IMR-90 (cell line): ENCODE results near the gene LRRC15. TPM values are rescaled to one million over a fixed set of nuclear protein-coding genes. Genes with fewer than 3 reads are reported as not detected.
A peak's percentile ranks its signal among the peaks of the same experiment; 100 is the strongest.

ENCODE experiments used
- ATAC-seq: fragments of 200-7000 bp; cut with Tn5 transposase; 2 replicates; pipeline ENCODE4 v1.9.1; 2020; ENCODE audit warnings: low read depth, mild to moderate bottlenecking, moderate library complexity
- BruUV-seq: library from RNA; stranded (reverse); fragments of 400-500 nt; replicated peaks from 2 replicates; lab custom pipeline; 2021; lab: Mats Ljungman, UMichigan
- CTCF ChIA-PET: fragments of 300-600 bp; formaldehyde crosslinking; extraction: SDS; loops from one replicate; lab custom pipeline; 2021; ENCODE audit warnings: antibody characterized with exemption; lab: Yijun Ruan, JAX
- POLR2A ChIA-PET: fragments of 300-600 bp; sonication (Branson Sonifier 250); formaldehyde crosslinking; loops from one replicate; lab custom pipeline; 2022; ENCODE audit warnings: antibody characterized with exemption; ENCODE audit not compliant: unreplicated experiment; lab: Charles Lee
- DNase-seq: peaks from one replicate; pipeline ENCODE4 v3.0.0; 2013
- H2AFZ ChIP-seq: replicated peaks from 2 replicates; pipeline ENCODE3; 2013; ENCODE audit warnings: low read length, mild to moderate bottlenecking; ENCODE audit not compliant: poor library complexity
- H2AK5ac ChIP-seq: 2 replicates; pipeline ENCODE4 v1.6.1; 2013; ENCODE audit warnings: low read depth, low read length, inconsistent platforms
- H2AK9ac ChIP-seq: replicated peaks from 2 replicates; pipeline ENCODE3; 2013; ENCODE audit warnings: mild to moderate bottlenecking, low read depth, low read length, moderate library complexity; ENCODE audit not compliant: poor library complexity
- H2BK120ac ChIP-seq: 2 replicates; pipeline ENCODE4 v1.6.1; 2013; ENCODE audit warnings: low read depth, low read length, inconsistent platforms
- H2BK15ac ChIP-seq: 3 replicates; pipeline ENCODE4 v1.6.1; 2013; ENCODE audit warnings: low read depth, low read length, inconsistent platforms
- H2BK20ac ChIP-seq: 2 replicates; pipeline ENCODE4 v1.6.1; 2013; ENCODE audit warnings: low read depth, mild to moderate bottlenecking, inconsistent platforms, low read length, moderate library complexity
- H2BK5ac ChIP-seq: 2 replicates; pipeline ENCODE4 v1.6.1; 2013; ENCODE audit warnings: mild to moderate bottlenecking, low read depth, low read length, inconsistent platforms; ENCODE audit not compliant: poor library complexity, severe bottlenecking
- H3K14ac ChIP-seq: replicated peaks from 2 replicates; pipeline ENCODE4 v1.6.1; 2013; ENCODE audit warnings: low read depth, low read length, inconsistent platforms
- H3K18ac ChIP-seq: 2 replicates; pipeline ENCODE4 v1.6.1; 2013; ENCODE audit warnings: low read depth, low read length, control low read depth
- H3K23ac ChIP-seq: 2 replicates; pipeline ENCODE4 v1.6.1; 2013; ENCODE audit warnings: low read depth, low read length, inconsistent platforms
- H3K27ac ChIP-seq: 2 replicates; pipeline ENCODE4 v1.5.1; 2013; ENCODE audit warnings: mild to moderate bottlenecking, control low read depth, low read length; ENCODE audit not compliant: insufficient read depth
- H3K27me3 ChIP-seq: 2 replicates; pipeline ENCODE4 v1.6.1; 2013; ENCODE audit warnings: low read length; ENCODE audit not compliant: control insufficient read depth, insufficient read depth
- H3K36me3 ChIP-seq: 2 replicates; pipeline ENCODE4 v1.6.1; 2013; ENCODE audit warnings: low read length, mixed read lengths; ENCODE audit not compliant: control insufficient read depth, insufficient read depth
- H3K4ac ChIP-seq: 2 replicates; pipeline ENCODE4 v1.6.1; 2013; ENCODE audit warnings: low read depth, low read length, inconsistent platforms
- H3K4me1 ChIP-seq: 2 replicates; pipeline ENCODE4 v1.6.1; 2013; ENCODE audit warnings: low read length, mixed read lengths; ENCODE audit not compliant: control insufficient read depth, insufficient read depth
- H3K4me2 ChIP-seq: 2 replicates; pipeline ENCODE4 v1.6.1; 2013; ENCODE audit warnings: low read depth, mild to moderate bottlenecking, control low read depth, low read length, moderate library complexity
- H3K4me3 ChIP-seq: 2 replicates; pipeline ENCODE4 v1.5.1; 2013; ENCODE audit warnings: low read depth, mild to moderate bottlenecking, control low read depth, low read length, moderate library complexity; ENCODE audit not compliant: insufficient read depth
- H3K56ac ChIP-seq: 2 replicates; pipeline ENCODE4 v1.6.1; 2013; ENCODE audit warnings: low read length, inconsistent platforms; ENCODE audit not compliant: insufficient read depth; ENCODE audit errors: extremely low read depth
- H3K79me1 ChIP-seq, 2 experiments: 2 replicates each; pipeline ENCODE4 v1.6.1; 2013; ENCODE audit warnings: low read length in 2 of 2, inconsistent platforms in 1 of 2, low read depth in 1 of 2
- H3K9ac ChIP-seq: 2 replicates; pipeline ENCODE4 v1.6.1; 2013; ENCODE audit warnings: low read depth, low read length, control low read depth
- H3K9me1 ChIP-seq: 2 replicates; pipeline ENCODE4 v1.6.1; 2013; ENCODE audit warnings: low read length, inconsistent platforms; ENCODE audit not compliant: insufficient read depth
- H3K9me3 ChIP-seq: 2 replicates; pipeline ENCODE4 v1.6.1; 2013; ENCODE audit warnings: low read length; ENCODE audit not compliant: control insufficient read depth, insufficient read depth
- H4K20me1 ChIP-seq: 2 replicates; pipeline ENCODE4 v1.6.1; 2013; ENCODE audit warnings: low read length, inconsistent platforms; ENCODE audit not compliant: insufficient read depth
- H4K5ac ChIP-seq: 2 replicates; pipeline ENCODE4 v1.6.1; 2013; ENCODE audit warnings: mild to moderate bottlenecking, low read depth, low read length, control low read depth
- H4K8ac ChIP-seq, 2 experiments: 2 replicates each; pipeline ENCODE4 v1.6.1; 2013; ENCODE audit warnings: low read depth in 2 of 2, low read length in 2 of 2, control low read depth in 1 of 2, inconsistent platforms in 1 of 2
- H4K91ac ChIP-seq: 2 replicates; pipeline ENCODE4 v1.6.1; 2013; ENCODE audit warnings: low read depth, low read length, inconsistent platforms; ENCODE audit not compliant: insufficient read depth
- BHLHE40 ChIP-seq: fragments of 150-350 bp; IDR thresholded peaks from 2 replicates; pipeline ENCODE4 v1.6.1; 2016; ENCODE audit warnings: mild to moderate bottlenecking, low read depth, low read length
- CEBPB ChIP-seq: IDR thresholded peaks from 2 replicates; pipeline ENCODE4 v1.6.1; 2012; ENCODE audit warnings: low read depth, low read length, improper control_type of control experiment
- CHD1 ChIP-seq: IDR thresholded peaks from 2 replicates; pipeline ENCODE4 v1.6.1; 2012; ENCODE audit warnings: low read depth, low read length, improper control_type of control experiment
- FOS ChIP-seq: fragments of 150-350 bp; IDR thresholded peaks from 2 replicates; pipeline ENCODE4 v1.6.1; 2016; ENCODE audit warnings: low read depth, low read length
- MAFK ChIP-seq: IDR thresholded peaks from 2 replicates; pipeline ENCODE4 v1.6.1; 2012; ENCODE audit warnings: low read depth, low read length, improper control_type of control experiment
- MAZ ChIP-seq: IDR thresholded peaks from 2 replicates; pipeline ENCODE4 v1.6.1; 2012; ENCODE audit warnings: low read depth, mild to moderate bottlenecking, low read length, improper control_type of control experiment, moderate library complexity, borderline replicate concordance
- MXI1 ChIP-seq: IDR thresholded peaks from 2 replicates; pipeline ENCODE4 v1.6.1; 2012; ENCODE audit warnings: low read depth, mild to moderate bottlenecking, low read length, moderate library complexity, borderline replicate concordance
- NFE2L2 ChIP-seq: fragments of 150-350 bp; IDR thresholded peaks from 2 replicates; pipeline ENCODE4 v1.6.1; 2016; ENCODE audit warnings: low read depth, mild to moderate bottlenecking, low read length
- POLR2A ChIP-seq: IDR thresholded peaks from 2 replicates; pipeline ENCODE4 v1.6.1; 2012; ENCODE audit warnings: mild to moderate bottlenecking, low read depth, low read length
- RAD21 ChIP-seq: IDR thresholded peaks from 2 replicates; pipeline ENCODE4 v1.6.1; 2012; ENCODE audit warnings: low read length, improper control_type of control experiment
- RCOR1 ChIP-seq: IDR thresholded peaks from 2 replicates; pipeline ENCODE4 v1.6.1; 2012; ENCODE audit warnings: mild to moderate bottlenecking, low read length, improper control_type of control experiment; ENCODE audit not compliant: insufficient replicate concordance
- RFX5 ChIP-seq: IDR thresholded peaks from 2 replicates; pipeline ENCODE4 v1.8.0; 2012; ENCODE audit warnings: low read depth, mild to moderate bottlenecking, low read length, moderate library complexity
- SMC3 ChIP-seq: fragments of 150-350 bp; IDR thresholded peaks from 2 replicates; pipeline ENCODE4 v1.6.1; 2016; ENCODE audit warnings: low read depth, mild to moderate bottlenecking, antibody characterized with exemption, low read length, moderate library complexity
- WGBS, 2 experiments: methylation state at CpG; one replicate each; pipeline versions ENCODE4 v1.1.5 to v1.1.7; 2013; ENCODE audit warnings: missing lambda C conversion rate in 2 of 2; ENCODE audit not compliant: insufficient read length in 1 of 2; ENCODE audit errors: extremely low coverage in 2 of 2; 5-methylcytosine and 5-hydroxymethylcytosine counted together
- dilution Hi-C: fragments of 300-500 bp; cut with HindIII; formaldehyde crosslinking; loops from one replicate; pipeline ENCODE4 v1.14.3; 2018; ENCODE audit warnings: low sequenced_read_pairs; ENCODE audit not compliant: unreplicated experiment
- in situ Hi-C: fragments of 300-500 bp; cut with MboI; formaldehyde crosslinking; loops from 3 replicates; pipeline ENCODE4 v1.14.3; 2019; ENCODE audit warnings: low sequenced_read_pairs, inconsistent platforms, mixed read lengths
- intact Hi-C: fragments of 100-400 bp; cut with micrococcal nuclease; formaldehyde crosslinking; loops from 2 replicates; pipeline ENCODE4 v1.10.0; 2022
- polyA plus RNA-seq, 3 experiments: library from polyadenylated mRNA; depleted of rRNA; stranded (reverse); fragments of >200 nt; gene quantifications; 2 replicates each; pipeline ENCODE4 v1.2.3, GENCODE V29; 2012; ENCODE audit warnings: low replicate concordance in 1 of 3
- total RNA-seq: library from RNA; depleted of rRNA; stranded (reverse); fragments of >200 nt; gene quantifications from 2 replicates; pipeline ENCODE4 v1.2.3, GENCODE V29; 2012
- TF ChIP-seq, protein P1 (sequence below): fragments of 150-350 bp; IDR thresholded peaks from 2 replicates; pipeline ENCODE4 v1.6.1; 2017; ENCODE audit warnings: mild to moderate bottlenecking, antibody characterized with exemption, low read length, low read depth
- TF ChIP-seq, protein P2 (sequence below): conservative IDR thresholded peaks from 2 replicates; pipeline ENCODE4 v1.5.1; 2012; ENCODE audit warnings: mild to moderate bottlenecking, low read depth, low read length, improper control_type of control experiment
- TF ChIP-seq, protein P3 (sequence below): fragments of 150-350 bp; IDR thresholded peaks from 2 replicates; pipeline ENCODE4 v1.6.1; 2016; ENCODE audit warnings: low read depth, mild to moderate bottlenecking, low read length, moderate library complexity, borderline replicate concordance

The LRRC15 gene
- total and polyA plus RNA-seq, 2 of the 4 experiments (the other 2 are of a cell fraction), result 2.5 to 9.0 TPM

DNA sequence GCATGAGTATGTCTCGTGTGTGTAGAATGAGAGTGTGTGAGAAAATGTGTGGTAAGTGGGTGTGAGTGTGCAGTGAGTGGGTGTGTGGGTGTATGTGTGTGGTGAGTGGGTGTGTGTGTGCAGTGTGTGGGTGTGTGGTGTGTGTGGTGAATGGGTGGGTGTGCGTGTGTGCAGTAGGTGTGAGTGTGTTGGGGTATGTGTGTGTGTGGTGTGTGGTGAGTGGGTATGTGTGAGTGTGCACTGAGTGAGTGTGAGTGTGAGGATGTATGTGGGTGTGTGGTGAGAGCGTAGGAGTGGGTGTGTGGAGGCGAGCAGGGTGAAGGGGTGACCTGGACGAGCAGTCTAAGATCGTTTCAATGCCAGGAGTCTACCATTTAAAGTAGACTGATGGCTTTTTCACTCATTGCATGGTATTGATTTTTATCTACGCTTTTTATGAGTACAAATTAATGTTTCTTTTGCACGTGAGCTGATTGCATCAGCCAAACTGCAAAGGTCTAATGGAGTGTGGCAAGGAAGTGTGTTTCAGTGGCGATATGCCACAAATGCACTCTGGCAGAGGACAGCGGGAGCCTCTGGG is 16.8 kb downstream of the LRRC15 start:
- no peak overlapping the region for H2AFZ ChIP-seq
- no peak overlapping the region for H3K23ac ChIP-seq
- no peak overlapping the region for H2BK20ac ChIP-seq
- H3K9ac ChIP-seq, result no peak overlapping the region
- H2AK9ac ChIP-seq, result no peak overlapping the region
- no peak for DNase-seq
- no peaks in the 10 kb centered on the region for H3K79me1 ChIP-seq
- H3K14ac ChIP-seq, result no peak overlapping the region; the same call in 1 of the 2 replicates
- H3K4me3 ChIP-seq, result no peak overlapping the region
- BruUV-seq, result no TSS peak
- in situ Hi-C loops, result loop anchor here (5.0 kb wide), 1 partner anchor 40 kb away; no protein-coding TSS in a partner anchor
- no peak overlapping the region for H3K4me2 ChIP-seq
- H4K5ac ChIP-seq, result no peak overlapping the region
- no peaks in the 10 kb centered on the region for H3K9me3 ChIP-seq
- peaks cover 15% of the 10 kb centered on the region for H3K9me1 ChIP-seq
- no peak for ATAC-seq
- no peak overlapping the region; the same call in 2 of the 3 replicates for H2BK15ac ChIP-seq
- dilution Hi-C loops, result no loop called here
- no peak overlapping the region for H3K56ac ChIP-seq
- no peak overlapping the region for H3K27ac ChIP-seq
- H3K27me3 ChIP-seq, result peaks cover 11% of the 10 kb centered on the region; the same call in 1 of the 2 replicates
- H4K8ac ChIP-seq, result 0 out of 4 replicates have a peak overlapping the region, but pooled peaks of 1 of the 2 experiments have one; percentile 19
- peak overlapping the region; percentile 90 for H2BK5ac ChIP-seq
- no peaks in the 10 kb centered on the region for H4K20me1 ChIP-seq
- no peak overlapping the region; the same call in 1 of the 2 replicates for H4K91ac ChIP-seq
- intact Hi-C loops, result no loop called here
- WGBS, 2 experiments, result 88 to 100% methylated on average over 1 to 9 of the region's 10 CpGs
- POLR2A ChIA-PET, result no interaction called here
- TF ChIP-seq RAD21, result no peak
- TF ChIP-seq, protein P1, sequence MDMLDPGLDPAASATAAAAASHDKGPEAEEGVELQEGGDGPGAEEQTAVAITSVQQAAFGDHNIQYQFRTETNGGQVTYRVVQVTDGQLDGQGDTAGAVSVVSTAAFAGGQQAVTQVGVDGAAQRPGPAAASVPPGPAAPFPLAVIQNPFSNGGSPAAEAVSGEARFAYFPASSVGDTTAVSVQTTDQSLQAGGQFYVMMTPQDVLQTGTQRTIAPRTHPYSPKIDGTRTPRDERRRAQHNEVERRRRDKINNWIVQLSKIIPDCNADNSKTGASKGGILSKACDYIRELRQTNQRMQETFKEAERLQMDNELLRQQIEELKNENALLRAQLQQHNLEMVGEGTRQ, result no peak
- TF ChIP-seq SMC3, result no peak
- TF ChIP-seq NFE2L2, result no peak
- TF ChIP-seq BHLHE40, result no peak
- no peak for TF ChIP-seq MXI1
- TF ChIP-seq, protein P2, sequence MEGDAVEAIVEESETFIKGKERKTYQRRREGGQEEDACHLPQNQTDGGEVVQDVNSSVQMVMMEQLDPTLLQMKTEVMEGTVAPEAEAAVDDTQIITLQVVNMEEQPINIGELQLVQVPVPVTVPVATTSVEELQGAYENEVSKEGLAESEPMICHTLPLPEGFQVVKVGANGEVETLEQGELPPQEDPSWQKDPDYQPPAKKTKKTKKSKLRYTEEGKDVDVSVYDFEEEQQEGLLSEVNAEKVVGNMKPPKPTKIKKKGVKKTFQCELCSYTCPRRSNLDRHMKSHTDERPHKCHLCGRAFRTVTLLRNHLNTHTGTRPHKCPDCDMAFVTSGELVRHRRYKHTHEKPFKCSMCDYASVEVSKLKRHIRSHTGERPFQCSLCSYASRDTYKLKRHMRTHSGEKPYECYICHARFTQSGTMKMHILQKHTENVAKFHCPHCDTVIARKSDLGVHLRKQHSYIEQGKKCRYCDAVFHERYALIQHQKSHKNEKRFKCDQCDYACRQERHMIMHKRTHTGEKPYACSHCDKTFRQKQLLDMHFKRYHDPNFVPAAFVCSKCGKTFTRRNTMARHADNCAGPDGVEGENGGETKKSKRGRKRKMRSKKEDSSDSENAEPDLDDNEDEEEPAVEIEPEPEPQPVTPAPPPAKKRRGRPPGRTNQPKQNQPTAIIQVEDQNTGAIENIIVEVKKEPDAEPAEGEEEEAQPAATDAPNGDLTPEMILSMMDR, result no peak
- TF ChIP-seq RCOR1, result no peak
- TF ChIP-seq, protein P3, sequence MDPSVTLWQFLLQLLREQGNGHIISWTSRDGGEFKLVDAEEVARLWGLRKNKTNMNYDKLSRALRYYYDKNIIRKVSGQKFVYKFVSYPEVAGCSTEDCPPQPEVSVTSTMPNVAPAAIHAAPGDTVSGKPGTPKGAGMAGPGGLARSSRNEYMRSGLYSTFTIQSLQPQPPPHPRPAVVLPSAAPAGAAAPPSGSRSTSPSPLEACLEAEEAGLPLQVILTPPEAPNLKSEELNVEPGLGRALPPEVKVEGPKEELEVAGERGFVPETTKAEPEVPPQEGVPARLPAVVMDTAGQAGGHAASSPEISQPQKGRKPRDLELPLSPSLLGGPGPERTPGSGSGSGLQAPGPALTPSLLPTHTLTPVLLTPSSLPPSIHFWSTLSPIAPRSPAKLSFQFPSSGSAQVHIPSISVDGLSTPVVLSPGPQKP, result no peak
- TF ChIP-seq MAFK, result no peak
- TF ChIP-seq RFX5, result no peak
- no peak for TF ChIP-seq CEBPB
- TF ChIP-seq CHD1, result no peak
- no peak for TF ChIP-seq MAZ
- TF ChIP-seq POLR2A, result no peak
- TF ChIP-seq FOS, result no peak
- CTCF ChIA-PET, result no interaction called here
- H3K4me1 ChIP-seq, result peaks cover 3% of the 10 kb centered on the region
- H3K18ac ChIP-seq, result no peak overlapping the region
- no peak overlapping the region for H2BK120ac ChIP-seq
- peak overlapping the region; percentile 88 for H2AK5ac ChIP-seq
- no peaks in the 10 kb centered on the region for H3K36me3 ChIP-seq
- H3K4ac ChIP-seq, result 0 out of 2 replicates have a peak overlapping the region, but pooled peaks have one; percentile 22
